Right atrium auricular region (tissue), 2 donors: ENCODE data around the gene AKAP9. TPM values are rescaled to one million over a fixed set of nuclear protein-coding genes. Genes with fewer than 3 reads are reported as not detected.

Experiments used
- DNase-seq: peaks from one replicate; pipeline ENCODE4 v3.0.0-alpha.2; 2019; ENCODE audit warnings: low spot score
- H3K27ac ChIP-seq, 2 donors: fragments of 200-600 bp; sonication (generic); 1 replicate in 1 of 2; 2 replicates in 1 of 2; pipeline ENCODE4 v1.5.1; 2016 to 2019
- H3K27me3 ChIP-seq, 2 donors: fragments of 200-600 bp; sonication (generic); one replicate each; pipeline versions ENCODE4 v1.5.1 to v1.6.0; 2017 to 2019
- H3K36me3 ChIP-seq: fragments of 200-600 bp; sonication (generic); one replicate; pipeline ENCODE4 v1.5.1; 2016
- H3K4me1 ChIP-seq, 2 donors: fragments of 200-600 bp; sonication (generic); one replicate each; pipeline versions ENCODE4 v1.5.1 to v1.6.0; 2017 to 2019
- H3K4me3 ChIP-seq, 2 donors: fragments of 200-600 bp; sonication (generic); 1 replicate in 1 of 2; 2 replicates in 1 of 2; pipeline ENCODE4 v1.5.1; 2017 to 2019; ENCODE audit warnings: mild to moderate bottlenecking in 1 of 2, moderate library complexity in 1 of 2
- H3K9me3 ChIP-seq, 2 donors: fragments of 200-600 bp; sonication (generic); one replicate each; pipeline ENCODE4 v1.5.1; 2019
- CTCF ChIP-seq, 2 donors: fragments of 200-600 bp; sonication (generic); IDR thresholded peaks; one replicate each; pipeline ENCODE4 v1.5.1; 2019; ENCODE audit warnings: antibody characterized with exemption in 2 of 2
- total RNA-seq, 2 donors: library from RNA; depleted of rRNA; stranded (reverse); fragments of >200 nt; gene quantifications; one replicate each; pipeline ENCODE4 v1.1.0, GENCODE V29; 2016

AKAP9 gene
- total RNA-seq, 2 donors from 2014 or later = 28.5 to 41.8 TPM

GRCh38 chr7:92035576-92035975 lies 94.9 kb downstream of the AKAP9 start:
- no peak for DNase-seq
- no peaks in the 10 kb centered on the region for H3K9me3 ChIP-seq
- H3K36me3 ChIP-seq = peaks cover 15% of the 10 kb centered on the region
- no peak overlapping the region for H3K27ac ChIP-seq
- H3K4me3 ChIP-seq = no peak overlapping the region
- H3K4me1 ChIP-seq = no peaks in the 10 kb centered on the region
- H3K27me3 ChIP-seq = no peaks in the 10 kb centered on the region
- no peak for TF ChIP-seq CTCF (IDR thresholded peaks at IDR 0.05)

GRCh38 chr7:92039900-92040299 lies 99.2 kb downstream of the AKAP9 start:
- peaks cover 0 to 7% of the 10 kb centered on the region in 2 donors for H3K4me1 ChIP-seq
- no peak overlapping the region for H3K27ac ChIP-seq
- no peak overlapping the region for H3K4me3 ChIP-seq
- TF ChIP-seq CTCF (IDR thresholded peaks at IDR 0.05) = no peak
- H3K36me3 ChIP-seq = peaks cover 29% of the 10 kb centered on the region
- H3K9me3 ChIP-seq = no peaks in the 10 kb centered on the region
- H3K27me3 ChIP-seq = no peaks in the 10 kb centered on the region
- no peak for DNase-seq

GRCh38 chr7:92042056-92042737 lies 101.5 kb downstream of the AKAP9 start:
- Histone ChIP-seq H3K36me3 (peaks cover 39% of the 10 kb centered on the region), H3K27ac (peak overlapping the region; percentile 67 to 75), H3K4me3 (no peak overlapping the region), H3K9me3 (no peaks in the 10 kb centered on the region), H3K4me1 (peaks cover 0 to 7% of the 10 kb centered on the region in 2 donors), H3K27me3 (no peaks in the 10 kb centered on the region)
- no peak for TF ChIP-seq CTCF (IDR thresholded peaks at IDR 0.05)
- no peak for DNase-seq

GRCh38 chr7:92043098-92043497 lies 102.4 kb downstream of the AKAP9 start:
- Histone ChIP-seq H3K9me3 (no peaks in the 10 kb centered on the region), H3K4me1 (peaks cover 0 to 7% of the 10 kb centered on the region in 2 donors), H3K27me3 (no peaks in the 10 kb centered on the region), H3K27ac (peak overlapping the region; percentile 67 to 75), H3K4me3 (no peak overlapping the region), H3K36me3 (peaks cover 39% of the 10 kb centered on the region)
- TF ChIP-seq CTCF (IDR thresholded peaks at IDR 0.05) = no peak
- DNase-seq = no peak

- TF ChIP-seq CTCF (IDR thresholded peaks at IDR 0.05) = no peak
- Histone ChIP-seq H3K4me3 (no peak overlapping the region), H3K36me3 (peaks cover 36% of the 10 kb centered on the region), H3K9me3 (no peaks in the 10 kb centered on the region), H3K27ac (peak overlapping the region; percentile 67 to 75), H3K27me3 (no peaks in the 10 kb centered on the region), H3K4me1 (peaks cover 0 to 7% of the 10 kb centered on the region in 2 donors)
- no peak for DNase-seq
These were observed 103.0 kb downstream of the AKAP9 start for GRCh38 chr7:92043637-92044036.

- no peak overlapping the region for H3K4me3 ChIP-seq
- H3K27me3 ChIP-seq = no peaks in the 10 kb centered on the region
- peaks cover 0 to 7% of the 10 kb centered on the region in 2 donors for H3K4me1 ChIP-seq
- peak overlapping the region; percentile 67 to 75 for H3K27ac ChIP-seq
- peaks cover 31% of the 10 kb centered on the region for H3K36me3 ChIP-seq
- H3K9me3 ChIP-seq = no peaks in the 10 kb centered on the region
- DNase-seq = no peak
- no peak for TF ChIP-seq CTCF (IDR thresholded peaks at IDR 0.05)
These were observed 103.5 kb downstream of the AKAP9 start for GRCh38 chr7:92044148-92044547.
